Erythroblast (primary cell): Measurements from ENCODE around the gene BRAP.
"Not testable (repeated sequence)": the region's sequence is repeated elsewhere in the genome, so short reads cannot be mapped to it uniquely, and the experiment has no call there.

Experiments used
- DNase-seq, 2 experiments: peaks; one replicate each; lab custom pipeline; 2025; lab: John Stamatoyannopoulos, UW
- GATA1 ChIP-seq: IDR thresholded peaks from 2 replicates; pipeline ENCODE4 v1.6.1; 2011; ENCODE audit warnings: low read depth, mild to moderate bottlenecking, control low read depth, low read length, moderate library complexity
- POLR2A ChIP-seq: IDR thresholded peaks from 2 replicates; pipeline ENCODE4 v1.6.1; 2011; ENCODE audit warnings: mild to moderate bottlenecking, low read length

Gene BRAP

GRCh38 chr12:111606767-111607230, 79.0 kb downstream of the BRAP start:
- no peak for TF ChIP-seq POLR2A
- no peak for TF ChIP-seq GATA1
- no peak for DNase-seq

GRCh38 chr12:111605911-111606766, 79.6 kb downstream of the BRAP start:
- TF ChIP-seq POLR2A = no peak
- TF ChIP-seq GATA1 = no peak
- DNase-seq = no peak

DNA sequence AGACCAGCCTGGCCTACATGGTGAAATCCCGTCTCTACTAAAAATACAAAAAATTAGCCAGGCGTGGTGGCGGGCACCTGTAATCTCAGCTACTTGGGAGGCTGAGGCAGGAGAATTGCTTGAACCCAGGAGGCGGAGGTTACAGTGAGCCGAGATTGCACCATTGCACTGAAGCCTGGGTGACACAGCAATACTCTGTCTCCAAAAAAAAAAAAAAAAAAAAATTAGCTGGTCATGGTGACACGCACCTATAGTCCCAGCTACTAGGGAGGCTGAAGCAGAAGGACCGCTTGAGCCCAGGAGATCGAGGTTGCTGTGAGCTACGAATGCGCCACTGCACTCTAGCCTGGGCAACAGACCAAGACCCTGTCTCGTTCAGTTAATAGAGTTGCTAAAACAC, 82.9 kb downstream of the BRAP start:
- DNase-seq = peak; percentile 12 to 21

DNA sequence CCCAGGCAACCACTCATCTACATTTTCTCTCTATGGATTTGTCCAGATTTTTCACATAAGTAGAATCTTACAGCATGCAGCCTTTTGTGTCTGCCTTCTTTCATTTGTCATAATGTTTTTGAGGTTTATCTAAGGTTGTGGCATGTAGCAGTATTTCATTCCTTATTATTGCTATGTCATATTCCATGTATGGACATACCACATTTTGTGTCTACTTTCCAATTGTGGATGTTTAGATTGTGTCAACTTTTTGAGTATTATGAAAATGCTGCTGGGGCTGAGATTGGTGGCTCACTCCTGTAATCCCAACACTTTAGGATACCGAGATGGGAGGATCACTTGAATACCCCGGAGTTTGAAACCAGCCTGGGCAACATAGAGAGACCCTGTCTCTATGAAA, 83.4 kb downstream of the BRAP start:
- no peak for TF ChIP-seq GATA1
- TF ChIP-seq POLR2A = no peak
- no peak for DNase-seq

DNA sequence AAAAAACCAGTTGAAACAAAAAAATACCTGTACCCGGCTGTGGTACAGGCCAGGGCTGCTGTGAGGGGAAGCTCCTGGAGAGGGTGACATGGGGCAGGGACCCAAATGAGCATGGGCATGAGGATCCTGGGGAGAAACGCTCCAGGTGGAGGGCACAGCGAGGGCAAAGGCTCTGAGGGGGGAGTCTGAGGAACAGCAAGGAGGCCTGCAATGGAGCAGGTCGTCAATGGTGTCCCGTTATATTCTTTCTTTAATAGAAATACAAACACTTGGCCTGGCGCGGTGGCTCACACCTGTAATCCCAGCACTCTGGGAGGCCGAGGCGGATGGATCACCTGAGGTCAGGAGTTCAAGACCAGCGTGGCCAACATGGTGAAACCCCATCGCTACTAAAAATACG, 84.8 kb downstream of the BRAP start:
- DNase-seq = not testable (repeated sequence)

- DNase-seq = no peak
- no peak for TF ChIP-seq GATA1
- no peak for TF ChIP-seq POLR2A
Observed at GRCh38 chr12:111600205-111600642, 85.5 kb downstream of the BRAP start.

- no peak for TF ChIP-seq GATA1
- TF ChIP-seq POLR2A = peak; percentile 92
- peak; percentile 94 to 95 for DNase-seq
Observed at GRCh38 chr12:111599453-111600204, 86.1 kb downstream of the BRAP start.

DNA sequence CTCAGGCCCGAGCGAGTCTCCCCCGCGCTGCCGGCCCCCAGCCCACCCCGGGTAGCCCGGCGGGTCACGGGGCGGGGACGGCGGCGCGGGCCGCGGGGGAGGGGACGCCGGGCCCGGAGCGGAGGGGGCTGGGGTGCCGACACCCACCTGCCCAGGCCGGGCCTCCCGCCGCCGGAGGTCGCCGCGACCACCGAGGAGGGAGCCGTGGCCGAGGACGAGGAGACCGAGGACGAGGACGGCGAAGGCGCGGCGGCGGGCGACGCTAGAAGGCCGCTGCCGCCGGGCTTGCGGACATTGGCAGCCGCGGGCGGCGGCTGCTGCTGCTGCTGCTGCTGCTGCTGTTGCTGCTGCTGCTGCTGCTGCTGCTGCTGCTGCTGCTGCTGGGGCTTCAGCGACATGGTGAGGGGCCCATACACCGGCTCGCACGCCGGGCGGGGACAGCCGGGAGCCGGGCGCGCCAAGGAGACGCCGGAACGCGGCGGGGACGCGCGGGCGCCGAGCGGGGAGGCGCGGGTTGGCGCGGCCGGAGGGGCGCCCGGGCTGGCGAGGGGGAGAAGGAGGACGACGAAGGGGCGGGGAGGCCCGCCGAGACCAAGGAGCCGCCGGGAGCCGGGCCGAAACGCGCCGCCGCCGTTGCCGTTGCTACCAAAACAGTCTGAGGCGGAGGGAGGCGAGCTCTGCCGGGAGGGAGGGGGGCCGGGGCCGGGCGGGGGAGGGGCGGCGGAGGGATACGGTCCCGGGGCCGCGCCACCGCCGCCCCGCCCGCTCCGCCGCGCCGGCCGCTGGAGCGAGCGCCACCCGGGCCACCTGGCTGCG, 86.9 kb downstream of the BRAP start, which contains the start of gene ATXN2:
Gene ATXN2 (minus strand): TSS at position 679 of the 816 bp plus-strand sequence. CDS start 281 bp downstream, at position 398.
- no peak for TF ChIP-seq POLR2A
- no peak for TF ChIP-seq GATA1
- DNase-seq = peak in 1 of 2 experiments; percentile 95

- DNase-seq = peak; percentile 57 to 66
- TF ChIP-seq GATA1 = no peak
- TF ChIP-seq POLR2A = no peak
Observed at GRCh38 chr12:111597831-111598636, 87.7 kb downstream of the BRAP start.

DNA sequence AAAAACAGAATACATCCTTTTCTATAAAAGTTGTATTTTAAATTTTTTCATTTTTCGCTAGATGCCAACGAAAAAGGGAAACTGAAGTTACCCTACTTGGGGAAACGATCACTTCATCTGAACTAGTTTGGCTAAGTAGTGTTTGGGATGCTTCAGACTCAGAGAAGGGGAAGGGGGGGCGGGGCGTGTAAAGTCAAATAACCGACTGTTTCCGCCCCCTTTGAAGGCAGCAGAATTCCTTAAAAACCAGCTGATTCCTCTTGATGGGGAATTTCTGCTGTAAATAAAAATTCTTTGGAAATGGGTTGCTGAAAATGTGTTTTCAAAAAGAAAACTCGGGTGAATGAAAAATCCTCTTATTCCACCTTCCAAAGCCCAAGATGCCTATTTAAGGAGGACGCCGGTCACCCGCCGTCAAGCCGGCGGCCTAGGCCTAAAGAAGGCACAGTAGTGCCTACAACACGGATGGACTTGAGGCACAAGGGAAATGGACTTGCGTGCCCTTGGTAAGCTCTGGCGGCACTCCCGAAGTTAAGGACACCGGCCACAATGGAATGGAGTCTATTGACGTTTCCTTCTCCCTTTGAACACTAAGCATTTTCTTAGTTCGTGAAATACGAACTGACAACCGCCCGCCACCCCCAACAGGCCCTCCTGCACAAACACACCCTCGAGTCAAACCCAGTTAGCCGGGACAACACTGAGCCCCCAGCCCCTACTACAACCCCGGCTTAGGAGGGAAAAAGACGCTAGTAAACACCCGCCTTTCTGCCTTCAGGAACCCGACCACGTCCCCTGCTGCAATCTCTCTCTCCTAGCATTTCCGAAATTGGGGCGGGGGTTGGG, 88.5 kb downstream of the BRAP start:
- peak; percentile 70 to 80 for DNase-seq
- no peak for TF ChIP-seq GATA1
- TF ChIP-seq POLR2A = no peak

DNA sequence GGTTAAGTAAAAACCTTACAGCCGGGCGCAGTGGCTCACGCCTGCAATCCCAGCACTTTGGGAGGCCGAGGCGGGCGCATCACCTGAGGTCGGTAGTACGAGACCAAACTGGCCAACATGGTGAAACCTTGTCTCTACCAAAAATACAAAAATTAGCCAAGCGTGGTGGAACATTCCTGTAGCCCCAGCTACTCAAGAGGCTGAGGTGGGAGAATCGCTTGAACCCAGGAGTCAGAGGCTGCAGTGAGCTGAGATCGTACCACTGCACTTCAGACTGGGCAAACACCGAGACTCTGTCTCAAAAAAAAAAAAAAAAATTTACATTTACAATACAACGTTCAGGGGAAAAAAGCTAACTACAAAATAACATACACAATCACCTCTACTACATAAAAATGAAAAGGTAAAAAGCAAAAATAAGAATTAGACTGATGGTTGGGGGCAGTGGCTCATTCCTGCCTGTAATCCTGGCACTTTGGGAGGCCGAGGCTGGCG, 90.4 kb downstream of the BRAP start:
- not testable (repeated sequence) for DNase-seq
